H9 (cell line): ENCODE data around the gene BPIFA3. TPM values are rescaled to one million over a fixed set of nuclear protein-coding genes. Genes with fewer than 3 reads are reported as not detected.

Source experiments
- DNase-seq: peaks from one replicate; pipeline ENCODE4 v3.0.0-alpha.2; 2017
- H2AFZ ChIP-seq: one replicate; pipeline ENCODE4 v1.6.1; 2013; ENCODE audit warnings: mild to moderate bottlenecking, low read length, control low read depth, moderate library complexity
- H2AK5ac ChIP-seq: 2 replicates; pipeline ENCODE4 v1.6.1; 2013; ENCODE audit warnings: low read length, control low read depth, mixed read lengths; ENCODE audit not compliant: insufficient read length
- H2BK120ac ChIP-seq: one replicate; pipeline ENCODE4 v1.6.1; 2013; ENCODE audit warnings: low read depth, mild to moderate bottlenecking, low read length, control low read depth, inconsistent platforms; ENCODE audit not compliant: poor library complexity, severe bottlenecking
- H2BK12ac ChIP-seq: 2 replicates; pipeline ENCODE4 v1.6.1; 2013; ENCODE audit warnings: low read length, control low read depth, mixed read lengths, low read depth; ENCODE audit not compliant: insufficient read length
- H2BK15ac ChIP-seq: 2 replicates; pipeline ENCODE4 v1.6.1; 2013; ENCODE audit warnings: low read depth, low read length, control low read depth
- H2BK20ac ChIP-seq: one replicate; pipeline ENCODE4 v1.6.1; 2013; ENCODE audit warnings: low read depth, mild to moderate bottlenecking, low read length, control low read depth, inconsistent platforms; ENCODE audit not compliant: poor library complexity, severe bottlenecking
- H2BK5ac ChIP-seq: 2 replicates; pipeline ENCODE4 v1.6.1; 2013; ENCODE audit warnings: low read length, control low read depth, mixed read lengths; ENCODE audit not compliant: insufficient read length
- H3K14ac ChIP-seq: 2 replicates; pipeline ENCODE4 v1.6.1; 2013; ENCODE audit warnings: low read length, control low read depth; ENCODE audit not compliant: insufficient read depth
- H3K18ac ChIP-seq: 2 replicates; pipeline ENCODE4 v1.6.1; 2013; ENCODE audit warnings: low read depth, mild to moderate bottlenecking, mixed read lengths, low read length, control low read depth; ENCODE audit not compliant: insufficient read length
- H3K23ac ChIP-seq: 2 replicates; pipeline ENCODE4 v1.6.1; 2013; ENCODE audit warnings: low read length, control low read depth, mixed read lengths, low read depth; ENCODE audit not compliant: insufficient read length
- H3K23me2 ChIP-seq: 2 replicates; pipeline ENCODE4 v1.6.1; 2013; ENCODE audit warnings: low read depth, mild to moderate bottlenecking, mixed read lengths, low read length, control low read depth; ENCODE audit not compliant: insufficient read length, poor library complexity, severe bottlenecking
- H3K27ac ChIP-seq: 2 replicates; pipeline ENCODE4 v1.5.1; 2013; ENCODE audit warnings: low read length, control low read depth, mixed read lengths, low read depth; ENCODE audit not compliant: insufficient read length
- H3K27me3 ChIP-seq: 2 replicates; pipeline ENCODE4 v1.6.1; 2013; ENCODE audit warnings: low read length, control low read depth, inconsistent platforms; ENCODE audit not compliant: insufficient read depth
- H3K4ac ChIP-seq: 2 replicates; pipeline ENCODE4 v1.6.1; 2013; ENCODE audit warnings: low read depth, mild to moderate bottlenecking, control low read depth, inconsistent platforms, low read length, moderate library complexity
- H3K4me1 ChIP-seq: 2 replicates; pipeline ENCODE4 v1.6.1; 2013; ENCODE audit warnings: low read length, control low read depth, inconsistent platforms; ENCODE audit not compliant: insufficient read depth
- H3K4me2 ChIP-seq: 2 replicates; pipeline ENCODE4 v1.6.1; 2013; ENCODE audit warnings: low read length, control low read depth, mixed read lengths; ENCODE audit not compliant: insufficient read length, insufficient read depth
- H3K56ac ChIP-seq: 2 replicates; pipeline ENCODE4 v1.6.1; 2013; ENCODE audit warnings: low read depth, mild to moderate bottlenecking, mixed read lengths, low read length, control low read depth; ENCODE audit not compliant: insufficient read length
- H3K79me1 ChIP-seq: 2 replicates; pipeline ENCODE4 v1.6.1; 2013; ENCODE audit warnings: low read depth, mild to moderate bottlenecking, moderate library complexity, low read length, control low read depth, inconsistent platforms; ENCODE audit not compliant: insufficient read depth, poor library complexity, severe bottlenecking
- H3K79me2 ChIP-seq: 2 replicates; pipeline ENCODE4 v1.6.1; 2013; ENCODE audit warnings: low read length, control low read depth, inconsistent platforms; ENCODE audit not compliant: insufficient read depth
- H3K9ac ChIP-seq: 2 replicates; pipeline ENCODE4 v1.6.1; 2013; ENCODE audit warnings: low read length, control low read depth, mixed read lengths; ENCODE audit not compliant: insufficient read length; ENCODE audit errors: extremely low read depth
- H3K9me3 ChIP-seq: one replicate; pipeline ENCODE4 v1.6.1; 2013; ENCODE audit warnings: low read depth, low read length, inconsistent platforms; ENCODE audit not compliant: control insufficient read depth
- H3T11ph ChIP-seq: one replicate; pipeline ENCODE4 v1.6.1; 2013; ENCODE audit warnings: mild to moderate bottlenecking, low read length, control low read depth, inconsistent platforms
- H4K20me1 ChIP-seq: one replicate; pipeline ENCODE4 v1.6.1; 2013; ENCODE audit not compliant: control insufficient read depth, insufficient read length, insufficient read depth
- H4K5ac ChIP-seq: 2 replicates; pipeline ENCODE4 v1.6.1; 2013; ENCODE audit warnings: low read depth, mild to moderate bottlenecking, mixed read lengths, low read length, control low read depth; ENCODE audit not compliant: insufficient read length
- H4K8ac ChIP-seq: replicated peaks from 2 replicates; pipeline ENCODE4 v1.6.1; 2013; ENCODE audit warnings: low read length, control low read depth, mixed read lengths, low read depth; ENCODE audit not compliant: insufficient read length
- H4K91ac ChIP-seq: 2 replicates; pipeline ENCODE4 v1.6.1; 2013; ENCODE audit warnings: low read depth, mild to moderate bottlenecking, moderate library complexity, mixed read lengths, low read length, control low read depth; ENCODE audit not compliant: insufficient read length
- H3K27ac Mint-ChIP-seq, 3 experiments: 2 replicates in 2 of 3; 3 replicates in 1 of 3; pipeline ENCODE4 v1.8.0; 2020 to 2021; ENCODE audit warnings: mixed read lengths in 3 of 3, mild to moderate bottlenecking in 1 of 3, moderate library complexity in 1 of 3
- H3K27me3 Mint-ChIP-seq: 2 replicates; pipeline ENCODE4 v1.8.0; 2021; ENCODE audit warnings: low read depth, mild to moderate bottlenecking, moderate library complexity, mixed read lengths
- H3K36me3 Mint-ChIP-seq, 3 experiments: 2 replicates in 2 of 3; 3 replicates in 1 of 3; pipeline ENCODE4 v1.8.0; 2020 to 2021; ENCODE audit warnings: low read depth in 3 of 3, mixed read lengths in 3 of 3; ENCODE audit not compliant: insufficient read depth in 1 of 3
- H3K4me1 Mint-ChIP-seq, 2 experiments: 2 replicates each; pipeline ENCODE4 v1.8.0; 2020; ENCODE audit warnings: mixed read lengths in 2 of 2
- H3K4me3 Mint-ChIP-seq, 2 experiments: 2 replicates in 1 of 2; 3 replicates in 1 of 2; pipeline ENCODE4 v1.8.0; 2020 to 2021; ENCODE audit warnings: mild to moderate bottlenecking in 2 of 2, mixed read lengths in 2 of 2, moderate library complexity in 1 of 2
- H3K9me3 Mint-ChIP-seq, 2 experiments: 2 replicates in 1 of 2; 3 replicates in 1 of 2; pipeline ENCODE4 v1.8.0; 2020; ENCODE audit warnings: mild to moderate bottlenecking in 2 of 2, mixed read lengths in 2 of 2, moderate library complexity in 1 of 2
- CTCF ChIP-seq: fragments of 200-600 bp; sonication (generic); conservative IDR thresholded peaks from 3 replicates; pipeline ENCODE4 v1.8.0; 2021; ENCODE audit warnings: antibody characterized with exemption, mild to moderate bottlenecking
- WGBS: extraction: QIAGEN DNeasy Blood & Tissue Kit; methylation state at CpG from one replicate; pipeline ENCODE4 v1.1.7; 2013; ENCODE audit warnings: missing lambda C conversion rate, low lambda C conversion rate, mixed read lengths; ENCODE audit not compliant: insufficient read length; ENCODE audit errors: extremely low coverage; 5-methylcytosine and 5-hydroxymethylcytosine counted together
- total RNA-seq: library from RNA; stranded (reverse); gene quantifications from 2 replicates; pipeline ENCODE4 v1.2.1, GENCODE V29; 2021

Gene BPIFA3
- total RNA-seq, 1 experiment from 2014 or later = not detected

DNA sequence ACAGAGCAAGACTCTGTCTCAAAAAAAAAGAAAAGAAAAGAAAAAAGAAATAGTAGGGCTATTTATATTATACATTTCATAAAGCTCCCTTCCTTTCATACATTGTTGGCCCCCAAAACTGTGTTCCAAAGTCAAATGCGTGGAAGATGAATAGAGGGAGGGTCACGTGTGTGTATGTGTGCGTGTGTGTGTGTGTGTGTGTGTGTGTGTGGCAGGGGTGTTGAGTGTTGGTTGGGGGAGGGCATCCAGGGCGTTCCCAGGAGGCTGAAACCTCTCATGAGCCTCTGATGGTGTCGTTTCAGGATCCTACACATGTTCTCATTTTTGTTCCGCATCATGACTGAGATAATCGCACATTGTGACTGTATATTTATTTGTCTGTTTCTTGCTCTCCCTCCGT, 58.1 kb downstream of the BPIFA3 start:
- peaks cover 2% of the 10 kb centered on the region for H4K20me1 ChIP-seq
- Mint-ChIP-seq H3K9me3 (no peaks in the 10 kb centered on the region), H3K4me1 (peaks cover 19 to 24% of the 10 kb centered on the region in 2 experiments), H3K4me3 (no peak overlapping the region), H3K27ac (no peak overlapping the region), H3K36me3 (no peaks in the 10 kb centered on the region), H3K27me3 (peaks cover 17% of the 10 kb centered on the region)
- WGBS = no CpG with 5 or more reads among the region's 8 CpGs
- no peak for TF ChIP-seq CTCF
- no peak overlapping the region for H2AFZ ChIP-seq
- H3K18ac ChIP-seq = no peak overlapping the region
- no peaks in the 10 kb centered on the region for H3K79me1 ChIP-seq
- no peak overlapping the region for H4K8ac ChIP-seq
- DNase-seq = no peak
- H3K79me2 ChIP-seq = no peaks in the 10 kb centered on the region
- no peak overlapping the region for H2BK15ac ChIP-seq
- no peak overlapping the region for H3K4me2 ChIP-seq
- H3K9ac ChIP-seq = no peak overlapping the region
- H2BK20ac ChIP-seq = no peak overlapping the region
- H3K9me3 ChIP-seq = no peaks in the 10 kb centered on the region
- no peak overlapping the region for H3K23ac ChIP-seq
- H2AK5ac ChIP-seq = no peak overlapping the region
- no peak overlapping the region for H2BK5ac ChIP-seq
- H3K4me1 ChIP-seq = no peaks in the 10 kb centered on the region; the same call in 1 of the 2 replicates
- no peak overlapping the region for H3K56ac ChIP-seq
- no peak overlapping the region for H3T11ph ChIP-seq
- no peak overlapping the region for H3K4ac ChIP-seq
- H2BK120ac ChIP-seq = no peak overlapping the region
- H4K5ac ChIP-seq = no peak overlapping the region
- no peak overlapping the region for H2BK12ac ChIP-seq
- no peak overlapping the region for H3K27ac ChIP-seq
- no peak overlapping the region for H3K14ac ChIP-seq
- H3K27me3 ChIP-seq = no peaks in the 10 kb centered on the region
- H3K23me2 ChIP-seq = no peaks in the 10 kb centered on the region
- H4K91ac ChIP-seq = no peak overlapping the region
